Measurements from ENCODE around the gene PCDH19.

Gene PCDH19

GRCh38 chrX:100289066-100289558 is 121.0 kb downstream of the PCDH19 start:
- no peak for DNase-seq

- no peak for DNase-seq
Observed at GRCh38 chrX:100277231-100277630, 132.8 kb downstream of the PCDH19 start.

GRCh38 chrX:100274916-100275315 is 135.2 kb downstream of the PCDH19 start:
- DNase-seq, result no peak

GRCh38 chrX:100265179-100265578 is 144.9 kb downstream of the PCDH19 start:
- DNase-seq, result no peak

GRCh38 chrX:100264200-100264599 is 145.9 kb downstream of the PCDH19 start:
- no peak for DNase-seq

GRCh38 chrX:100263650-100264049 is 146.4 kb downstream of the PCDH19 start:
- DNase-seq, result no peak

GRCh38 chrX:100248885-100249493 is 161.1 kb downstream of the PCDH19 start:
- no peak for DNase-seq

GRCh38 chrX:100247826-100248225 is 162.2 kb downstream of the PCDH19 start:
- no peak for DNase-seq

- DNase-seq, result no peak
Observed at GRCh38 chrX:100244681-100245080, 165.4 kb downstream of the PCDH19 start.

Measured in stimulated activated CD4-positive, alpha-beta T cell treated with anti-CD3 and anti-CD28 coated beads, Interleukin-4, amount 100 ng/mL, for 1 hour (primary cell).